ENCODE data around the gene PRSS53.

The PRSS53 gene

GRCh38 chr16:31093132-31093703 lies 4.5 kb upstream of the PRSS53 start:
- peak in 1 of 2 experiments; percentile 45 for DNase-seq

GRCh38 chr16:31092330-31092729 lies 3.6 kb upstream of the PRSS53 start:
- no peak for DNase-seq

- DNase-seq = no peak
These were observed 1.8 kb upstream of the PRSS53 start for GRCh38 chr16:31090540-31090939.

- no peak for DNase-seq
These were observed 456 bp upstream of the PRSS53 start for GRCh38 chr16:31089199-31089598.

- no peak for DNase-seq
These were observed 772 bp downstream of the PRSS53 start for GRCh38 chr16:31087971-31088370.

- no peak for DNase-seq
These were observed 1.3 kb downstream of the PRSS53 start for GRCh38 chr16:31087481-31087880.

- DNase-seq = no peak
These were observed 2.2 kb downstream of the PRSS53 start for GRCh38 chr16:31086629-31086906.

GRCh38 chr16:31085873-31086628 lies 2.7 kb downstream of the PRSS53 start:
- DNase-seq = no peak

GRCh38 chr16:31085411-31085810 lies 3.3 kb downstream of the PRSS53 start:
- DNase-seq = no peak

GRCh38 chr16:31084584-31085302 lies 4.0 kb downstream of the PRSS53 start:
- no peak for DNase-seq

- no peak for DNase-seq
These were observed 4.8 kb downstream of the PRSS53 start for GRCh38 chr16:31083981-31084380.

GRCh38 chr16:31083556-31083955 lies 5.2 kb downstream of the PRSS53 start:
- no peak for DNase-seq

GRCh38 chr16:31083081-31083480 lies 5.7 kb downstream of the PRSS53 start:
- DNase-seq = no peak

GRCh38 chr16:31082368-31083045 lies 6.2 kb downstream of the PRSS53 start:
- no peak for DNase-seq

GRCh38 chr16:31081428-31082351 lies 7.1 kb downstream of the PRSS53 start:
- DNase-seq = no peak

GRCh38 chr16:31080756-31081419 lies 7.9 kb downstream of the PRSS53 start:
- no peak for DNase-seq

- no peak for DNase-seq
These were observed 8.6 kb downstream of the PRSS53 start for GRCh38 chr16:31080035-31080629.

GRCh38 chr16:31079342-31079944 lies 9.3 kb downstream of the PRSS53 start:
- no peak for DNase-seq

- no peak for DNase-seq
These were observed 10.0 kb downstream of the PRSS53 start for GRCh38 chr16:31078597-31079341.

Data from NCI-H524 (cell line).